Thyroid gland (tissue), 4 donors: ENCODE data around the gene ROBO2. TPM values are rescaled to one million over a fixed set of nuclear protein-coding genes. Genes with fewer than 3 reads are reported as not detected.

Experiments
- DNase-seq, 2 donors: peaks; one replicate each; pipeline ENCODE4 v3.0.0-alpha.2; 2019
- H3K27ac ChIP-seq, 3 donors: fragments of 200-600 bp; sonication (generic); 1 replicate in 2 of 3; 2 replicates in 1 of 3; pipeline ENCODE4 v1.5.1; 2016 to 2019; ENCODE audit warnings: mild to moderate bottlenecking in 1 of 3, moderate library complexity in 1 of 3
- H3K27me3 ChIP-seq: fragments of 200-600 bp; sonication (generic); one replicate; pipeline ENCODE4 v1.5.1; 2019
- H3K36me3 ChIP-seq, 2 donors: fragments of 200-600 bp; sonication (generic); one replicate each; pipeline ENCODE4 v1.5.1; 2016 to 2019
- H3K4me1 ChIP-seq, 2 donors: fragments of 200-600 bp; sonication (generic); one replicate each; pipeline ENCODE4 v1.5.1; 2017 to 2019
- H3K4me3 ChIP-seq, 3 donors: fragments of 200-600 bp; sonication (generic); replicated peaks in 1 of 3; 1 replicate in 2 of 3; 2 replicates in 1 of 3; pipeline ENCODE4 v1.5.1; 2016; ENCODE audit warnings: mild to moderate bottlenecking in 1 of 3
- H3K9me3 ChIP-seq: fragments of 200-600 bp; sonication (generic); one replicate; pipeline ENCODE4 v1.5.1; 2017
- CTCF ChIP-seq, 6 experiments: fragments of 200-600 bp in 3 of 6; fragments of 450-650 bp in 3 of 6; sonication (generic) in 3 of 6; IDR thresholded peaks; one replicate each; pipeline ENCODE4 v1.5.1; 2016 to 2019; ENCODE audit warnings: antibody characterized with exemption in 6 of 6, mild to moderate bottlenecking in 2 of 6, inconsistent platforms in 1 of 6, moderate library complexity in 1 of 6
- POLR2A ChIP-seq, 2 donors: fragments of 450-650 bp; IDR thresholded peaks; one replicate each; pipeline ENCODE4 v1.6.1; 2017; ENCODE audit warnings: antibody characterized with exemption in 2 of 2, mild to moderate bottlenecking in 2 of 2, moderate library complexity in 1 of 2
- WGBS, 2 donors: methylation state at CpG; one replicate each; pipeline ENCODE4 v1.1.5; 2017; 5-methylcytosine and 5-hydroxymethylcytosine counted together
- intact Hi-C: fragments of 100-400 bp; cut with DNase I; formaldehyde crosslinking; loops from one replicate; pipeline ENCODE4 v1.15.1; 2023
- total RNA-seq, 4 donors: library from RNA; depleted of rRNA; stranded (reverse); fragments of >200 nt; gene quantifications; one replicate each; pipeline ENCODE4 v1.2.3, GENCODE V29; 2016

Gene ROBO2
- total RNA-seq, 4 donors from 2014 or later: 0.56 to 1.5 TPM; not detected in 2

GRCh38 chr3:77298417-77298816 lies 258.5 kb downstream of the ROBO2 start:
- no peak for DNase-seq
- Histone ChIP-seq H3K27me3 (no peaks in the 10 kb centered on the region), H3K4me1 (no peaks in the 10 kb centered on the region), H3K36me3 (no peaks in the 10 kb centered on the region), H3K4me3 (no peak overlapping the region), H3K9me3 (no peaks in the 10 kb centered on the region), H3K27ac (no peak overlapping the region)
- WGBS, 2 donors: 24 to 27% methylated on average over 1 of the region's 1 CpG
- intact Hi-C loops: no loop called here
- TF ChIP-seq CTCF (IDR thresholded peaks at IDR 0.05) (no peak), POLR2A (IDR thresholded peaks at IDR 0.05) (no peak)

- 83 to 85% methylated on average over 12 of the region's 12 CpGs for WGBS, 2 donors
- no peak overlapping the region for H3K27ac ChIP-seq
- TF ChIP-seq POLR2A (IDR thresholded peaks at IDR 0.05) (no peak), CTCF (IDR thresholded peaks at IDR 0.05) (no peak)
- no peaks in the 10 kb centered on the region for H3K36me3 ChIP-seq
- H3K4me3 ChIP-seq: no peak overlapping the region
- H3K4me1 ChIP-seq: no peaks in the 10 kb centered on the region
- no peaks in the 10 kb centered on the region for H3K27me3 ChIP-seq
- intact Hi-C loops: no loop called here
- DNase-seq: no peak
- H3K9me3 ChIP-seq: no peaks in the 10 kb centered on the region
Observed at GRCh38 chr3:77303955-77304699, 264.2 kb downstream of the ROBO2 start.

- WGBS, 2 donors: 72 to 96% methylated on average over 3 of the region's 3 CpGs
- H3K4me1 ChIP-seq: no peaks in the 10 kb centered on the region
- H3K36me3 ChIP-seq: no peaks in the 10 kb centered on the region
- no peak overlapping the region for H3K4me3 ChIP-seq
- no peaks in the 10 kb centered on the region for H3K27me3 ChIP-seq
- DNase-seq: no peak
- H3K9me3 ChIP-seq: no peaks in the 10 kb centered on the region
- H3K27ac ChIP-seq: no peak overlapping the region
- intact Hi-C loops: no loop called here
- TF ChIP-seq CTCF (IDR thresholded peaks at IDR 0.05) (no peak), POLR2A (IDR thresholded peaks at IDR 0.05) (no peak)
Observed at GRCh38 chr3:77304700-77305021, 264.8 kb downstream of the ROBO2 start.

GRCh38 chr3:77309460-77309859 lies 269.6 kb downstream of the ROBO2 start:
- TF ChIP-seq POLR2A (IDR thresholded peaks at IDR 0.05) (no peak), CTCF (IDR thresholded peaks at IDR 0.05) (no peak)
- no peaks in the 10 kb centered on the region for H3K4me1 ChIP-seq
- H3K9me3 ChIP-seq: no peaks in the 10 kb centered on the region

GRCh38 chr3:77313843-77314242 lies 273.9 kb downstream of the ROBO2 start:
- H3K4me1 ChIP-seq: no peaks in the 10 kb centered on the region
- H3K4me3 ChIP-seq: no peak overlapping the region
- no peak for TF ChIP-seq POLR2A (IDR thresholded peaks at IDR 0.05)
- TF ChIP-seq CTCF (IDR thresholded peaks at IDR 0.05): no peak
- H3K9me3 ChIP-seq: no peaks in the 10 kb centered on the region
- DNase-seq: no peak
- 87 to 97% methylated on average over 3 of the region's 3 CpGs for WGBS, 2 donors
- intact Hi-C loops: no loop called here
- no peak overlapping the region for H3K27ac ChIP-seq
- H3K36me3 ChIP-seq: no peaks in the 10 kb centered on the region
- H3K27me3 ChIP-seq: no peaks in the 10 kb centered on the region

More at GRCh38 chr3:77309460-77309859, 269.6 kb downstream of the ROBO2 start:
- Histone ChIP-seq H3K27ac (no peak overlapping the region), H3K27me3 (no peaks in the 10 kb centered on the region), H3K36me3 (no peaks in the 10 kb centered on the region), H3K4me3 (no peak overlapping the region)
- intact Hi-C loops: no loop called here
- DNase-seq: no peak
